GM19351 (cell line): ENCODE measurements around the gene KRTAP4-3.
"Not testable (repeated sequence)": the region's sequence is repeated elsewhere in the genome, so short reads cannot be mapped to it uniquely, and the experiment has no call there.

Experiments used
- ATAC-seq: cut with Tn5 transposase; IDR thresholded peaks from one replicate; pipeline ENCODE4 v1.9.1; 2021; ENCODE audit warnings: mild to moderate bottlenecking, moderate library complexity; ENCODE audit not compliant: unreplicated experiment

The KRTAP4-3 gene

GRCh38 chr17:41153856-41154255 is 14.2 kb downstream of the KRTAP4-3 start:
- no peak for ATAC-seq

GRCh38 chr17:41151525-41151924 is 16.5 kb downstream of the KRTAP4-3 start:
- no peak for ATAC-seq

GRCh38 chr17:41150026-41150425 is 18.0 kb downstream of the KRTAP4-3 start:
- ATAC-seq: no peak

- no peak for ATAC-seq
These were observed 18.4 kb downstream of the KRTAP4-3 start, which contains the start of gene KRTAP4-5 for GRCh38 chr17:41149652-41149985. Gene KRTAP4-5 (minus strand): TSS chr17:41149825. CDS start chr17:41149767, 58 bp downstream.

- not testable (repeated sequence) for ATAC-seq
These were observed 18.9 kb downstream of the KRTAP4-3 start for GRCh38 chr17:41148971-41149651.

GRCh38 chr17:41147531-41148204 is 20.4 kb downstream of the KRTAP4-3 start:
- ATAC-seq: no peak

- no peak for ATAC-seq
These were observed 22.8 kb downstream of the KRTAP4-3 start for GRCh38 chr17:41145261-41145660.

GRCh38 chr17:41144846-41145245 is 23.2 kb downstream of the KRTAP4-3 start:
- ATAC-seq: no peak

GRCh38 chr17:41141361-41141760 is 26.7 kb downstream of the KRTAP4-3 start:
- no peak for ATAC-seq

- ATAC-seq: no peak
These were observed 27.5 kb downstream of the KRTAP4-3 start, which contains the start of gene KRTAP4-6 for GRCh38 chr17:41140360-41141131. Gene KRTAP4-6 (minus strand): TSS chr17:41140544. CDS start chr17:41140487, 57 bp downstream.

- ATAC-seq: not testable (repeated sequence)
These were observed 28.2 kb downstream of the KRTAP4-3 start for GRCh38 chr17:41139865-41140264.

GRCh38 chr17:41133880-41134735 is 33.9 kb downstream of the KRTAP4-3 start:
- no peak for ATAC-seq

GRCh38 chr17:41131979-41132378 is 36.0 kb downstream of the KRTAP4-3 start:
- no peak for ATAC-seq

GRCh38 chr17:41127371-41127770 is 40.6 kb downstream of the KRTAP4-3 start:
- ATAC-seq: no peak

- no peak for ATAC-seq
These were observed 41.6 kb downstream of the KRTAP4-3 start for GRCh38 chr17:41126412-41126811.

- no peak for ATAC-seq
These were observed 43.0 kb downstream of the KRTAP4-3 start for GRCh38 chr17:41125064-41125463.

- not testable (repeated sequence) for ATAC-seq
These were observed 44.0 kb downstream of the KRTAP4-3 start, which contains the start of gene KRTAP4-12 for GRCh38 chr17:41123991-41124371. Gene KRTAP4-12 (minus strand): TSS chr17:41124182. CDS start chr17:41124122, 60 bp downstream.

- not testable (repeated sequence) for ATAC-seq
These were observed 44.6 kb downstream of the KRTAP4-3 start for GRCh38 chr17:41123292-41123990.

GRCh38 chr17:41121742-41122141 is 46.3 kb downstream of the KRTAP4-3 start:
- no peak for ATAC-seq
